PFSK-1 (cell line): Measurements from ENCODE around the gene BROX.

Experiments used
- FOXP2 ChIP-seq: optimal IDR thresholded peaks from 2 replicates; pipeline ENCODE3; 2011; ENCODE audit warnings: borderline replicate concordance, control low read depth, inconsistent platforms; ENCODE audit not compliant: insufficient read depth; ENCODE audit errors: extremely low read length, extremely low read depth
- POLR2AphosphoS5 ChIP-seq: IDR thresholded peaks from 2 replicates; pipeline ENCODE4 v1.6.1; 2012; ENCODE audit warnings: low read depth, mild to moderate bottlenecking, control low read depth, low read length, moderate library complexity
- REST ChIP-seq, 2 experiments: IDR thresholded peaks; 2 replicates each; pipeline versions ENCODE4 v1.6.1 to v1.8.0; 2011 to 2012; ENCODE audit warnings: low read depth in 2 of 2, low read length in 2 of 2, control low read depth in 1 of 2, inconsistent platforms in 1 of 2, mild to moderate bottlenecking in 1 of 2, moderate library complexity in 1 of 2; ENCODE audit not compliant: insufficient read depth in 1 of 2
- SIN3A ChIP-seq: IDR thresholded peaks from 2 replicates; pipeline ENCODE4 v1.6.1; 2012; ENCODE audit warnings: mild to moderate bottlenecking, low read length, moderate library complexity, borderline replicate concordance; ENCODE audit not compliant: insufficient read depth
- TAF1 ChIP-seq: IDR thresholded peaks from 2 replicates; pipeline ENCODE4 v1.6.1; 2012; ENCODE audit warnings: low read length, control low read depth, borderline replicate concordance; ENCODE audit not compliant: insufficient read depth

Gene BROX

GRCh38 chr1:222734740-222735139, 22.4 kb downstream of the BROX start:
- TF ChIP-seq FOXP2 (no peak), SIN3A (no peak), POLR2AphosphoS5 (no peak), REST (IDR thresholded peaks at IDR 0.05; ENCODE audit: insufficient read depth in 1 of 2, low read depth in 2 of 2, low read length in 2 of 2) (no peak), TAF1 (no peak)

GRCh38 chr1:222736470-222736869, 24.1 kb downstream of the BROX start:
- TF ChIP-seq REST (IDR thresholded peaks at IDR 0.05; ENCODE audit: insufficient read depth in 1 of 2, low read depth in 2 of 2, low read length in 2 of 2), result no peak
- no peak for TF ChIP-seq SIN3A

- TF ChIP-seq TAF1, result no peak
- no peak for TF ChIP-seq SIN3A
- TF ChIP-seq REST (IDR thresholded peaks at IDR 0.05; ENCODE audit: insufficient read depth in 1 of 2, low read depth in 2 of 2, low read length in 2 of 2), result no peak
- TF ChIP-seq POLR2AphosphoS5, result no peak
- no peak for TF ChIP-seq FOXP2
Observed at GRCh38 chr1:222736972-222737371, 24.6 kb downstream of the BROX start, which contains the start of gene FAM177B. TSS of gene FAM177B (plus strand) at chr1:222737202. CDS start at chr1:222746546, 9,344 bp downstream.

- TF ChIP-seq SIN3A (no peak), FOXP2 (no peak), POLR2AphosphoS5 (no peak), REST (IDR thresholded peaks at IDR 0.05; ENCODE audit: insufficient read depth in 1 of 2, low read depth in 2 of 2, low read length in 2 of 2) (no peak), TAF1 (no peak)
Observed at GRCh38 chr1:222739465-222739864, 27.1 kb downstream of the BROX start.

GRCh38 chr1:222739929-222740328, 27.6 kb downstream of the BROX start:
- TF ChIP-seq TAF1 (no peak), FOXP2 (no peak), SIN3A (no peak), REST (IDR thresholded peaks at IDR 0.05; ENCODE audit: insufficient read depth in 1 of 2, low read depth in 2 of 2, low read length in 2 of 2) (no peak), POLR2AphosphoS5 (no peak)
